Measurements from ENCODE around the gene PCSK5. TPM values are rescaled to one million over a fixed set of nuclear protein-coding genes. Genes with fewer than 3 reads are reported as not detected.
A peak's percentile ranks its signal among the peaks of the same experiment; 100 is the strongest.
"Not testable (repeated sequence)": the region's sequence is repeated elsewhere in the genome, so short reads cannot be mapped to it uniquely, and the experiment has no call there.

The PCSK5 gene
- total and polyA plus RNA-seq, 12 donors = 2.2 to 31.8 (median 8.4) TPM

DNA sequence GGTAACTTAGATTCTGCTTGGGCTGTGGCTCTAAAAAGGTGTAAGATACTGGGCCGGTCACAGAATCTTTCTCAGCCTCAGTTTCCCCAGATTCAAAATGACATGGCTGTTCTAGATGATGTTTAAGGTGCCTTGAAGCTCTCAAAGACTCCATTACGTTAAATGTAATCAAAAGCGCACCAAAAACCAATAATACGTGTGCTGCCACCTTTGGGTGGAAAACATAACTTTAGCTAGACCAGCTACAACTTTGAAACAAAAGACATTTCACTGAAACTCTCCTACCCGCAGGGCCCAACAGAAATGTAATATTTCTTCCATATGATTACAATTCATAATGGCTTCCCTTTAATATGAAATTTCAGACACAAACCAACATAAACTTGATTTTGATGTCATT is 35.0 kb upstream of the PCSK5 start:
- Histone ChIP-seq H3K4me3 (no peak overlapping the region), H3K27me3 (no peaks in the 10 kb centered on the region), H3K4me1 (replicated peaks in 1 of 2) (no peaks in the 10 kb centered on the region), H3K27ac (no peak overlapping the region), H3K36me3 (replicated peaks in 1 of 2) (no peaks in the 10 kb centered on the region), H3K9me3 (replicated peaks in 1 of 3) (no peaks in the 10 kb centered on the region)
- no peak for TF ChIP-seq POLR2A (IDR thresholded peaks at IDR 0.05)
- TF ChIP-seq CTCF (IDR thresholded peaks at IDR 0.05) = peak in 5 of 6 experiments; percentile 8 to 47 (median 44)
- intact Hi-C loops (cut with DNase I) = loop anchor here in 1 of 2 donors (10.0 kb wide), 1 partner anchor 591 kb away; no protein-coding TSS in a partner anchor
- peak in 1 of 7 donors; percentile 9 for DNase-seq
- 47 to 57% (median 51%) methylated on average over 5 of the region's 5 CpGs for WGBS, 4 donors

GRCh38 chr9:75858497-75859092 is 31.9 kb upstream of the PCSK5 start:
- no peak for TF ChIP-seq CTCF (IDR thresholded peaks at IDR 0.05)
- no peak for TF ChIP-seq POLR2A (IDR thresholded peaks at IDR 0.05)
- DNase-seq = no peak
- 58 to 75% (median 75%) methylated on average over 3 of the region's 3 CpGs for WGBS, 4 donors
- Histone ChIP-seq H3K27me3 (no peaks in the 10 kb centered on the region), H3K9me3 (replicated peaks in 1 of 3) (no peaks in the 10 kb centered on the region), H3K27ac (no peak overlapping the region), H3K36me3 (replicated peaks in 1 of 2) (no peaks in the 10 kb centered on the region), H3K4me3 (no peak overlapping the region), H3K4me1 (replicated peaks in 1 of 2) (no peaks in the 10 kb centered on the region)
- intact Hi-C loops (cut with DNase I) = loop anchor here in 1 of 2 donors (10.0 kb wide), 1 partner anchor 594 kb away; no protein-coding TSS in a partner anchor

DNA sequence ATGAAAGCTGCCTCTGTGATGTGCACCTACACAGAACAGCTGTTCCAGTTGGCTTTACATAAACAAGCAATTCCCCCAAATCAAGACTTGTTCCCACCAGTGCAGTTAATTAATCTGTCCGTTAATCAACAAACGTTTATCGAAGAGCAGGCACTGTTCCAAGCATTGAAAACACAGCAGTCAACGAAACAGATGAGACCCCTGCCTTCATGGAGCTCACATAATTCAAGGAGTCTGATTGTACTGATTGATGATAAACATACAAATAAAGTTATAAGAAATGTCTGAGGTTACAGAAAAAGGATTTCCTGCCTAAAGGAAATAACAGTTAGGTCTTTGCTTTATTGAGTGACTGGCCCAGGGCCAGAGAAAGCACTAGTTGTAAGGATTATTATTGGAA is 26.2 kb upstream of the PCSK5 start:
- Histone ChIP-seq H3K27me3 (no peaks in the 10 kb centered on the region), H3K36me3 (replicated peaks in 1 of 2) (no peaks in the 10 kb centered on the region), H3K27ac (no peak overlapping the region), H3K9me3 (replicated peaks in 1 of 3) (no peaks in the 10 kb centered on the region), H3K4me1 (replicated peaks in 1 of 2) (no peaks in the 10 kb centered on the region), H3K4me3 (no peak overlapping the region)
- intact Hi-C loops (cut with DNase I) = loop anchor here in 1 of 2 donors (10.0 kb wide), 1 partner anchor 599 kb away; no protein-coding TSS in a partner anchor
- DNase-seq = no peak
- TF ChIP-seq CTCF (IDR thresholded peaks at IDR 0.05) (no peak), POLR2A (IDR thresholded peaks at IDR 0.05) (no peak)
- 41 to 60% (median 53%) methylated on average over 4 of the region's 4 CpGs for WGBS, 4 donors

- Histone ChIP-seq H3K4me3 (no peak overlapping the region), H3K36me3 (replicated peaks in 1 of 2) (no peaks in the 10 kb centered on the region), H3K27ac (no peak overlapping the region), H3K27me3 (no peaks in the 10 kb centered on the region), H3K9me3 (replicated peaks in 1 of 3) (no peaks in the 10 kb centered on the region), H3K4me1 (replicated peaks in 1 of 2) (no peaks in the 10 kb centered on the region)
- TF ChIP-seq POLR2A (IDR thresholded peaks at IDR 0.05) (no peak), CTCF (IDR thresholded peaks at IDR 0.05) (peak; percentile 52 to 78 (median 66))
- intact Hi-C loops (cut with DNase I) = loop anchor here in 1 of 2 donors (10.0 kb wide), 1 partner anchor 602 kb away; no protein-coding TSS in a partner anchor
- 15 to 27% (median 21%) methylated on average over 2 of the region's 2 CpGs for WGBS, 4 donors
- DNase-seq = peak in 6 of 7 donors; percentile 28 to 74 (median 62)
Measured at GRCh38 chr9:75866273-75866871, 24.1 kb upstream of the PCSK5 start.

GRCh38 chr9:75868526-75868925 is 21.9 kb upstream of the PCSK5 start:
- intact Hi-C loops (cut with DNase I) = loop anchor here in 1 of 2 donors (10.0 kb wide), 1 partner anchor 604 kb away; no protein-coding TSS in a partner anchor
- H3K9me3 ChIP-seq (replicated peaks in 1 of 3); H3K4me1 ChIP-seq (replicated peaks in 1 of 2): not testable (repeated sequence)

More at GRCh38 chr9:75868526-75868925, 21.9 kb upstream of the PCSK5 start:
- H3K27me3 ChIP-seq; H3K36me3 ChIP-seq (replicated peaks in 1 of 2); DNase-seq; H3K4me3 ChIP-seq; H3K27ac ChIP-seq: not testable (repeated sequence)
- WGBS, 4 donors = 78 to 81% (median 80%) methylated on average over 2 of the region's 2 CpGs

All from adrenal gland (tissue), 12 donors.